ENCODE data around the gene PLA2G15.
A peak's percentile ranks its signal among the peaks of the same experiment; 100 is the strongest.

Gene PLA2G15

DNA sequence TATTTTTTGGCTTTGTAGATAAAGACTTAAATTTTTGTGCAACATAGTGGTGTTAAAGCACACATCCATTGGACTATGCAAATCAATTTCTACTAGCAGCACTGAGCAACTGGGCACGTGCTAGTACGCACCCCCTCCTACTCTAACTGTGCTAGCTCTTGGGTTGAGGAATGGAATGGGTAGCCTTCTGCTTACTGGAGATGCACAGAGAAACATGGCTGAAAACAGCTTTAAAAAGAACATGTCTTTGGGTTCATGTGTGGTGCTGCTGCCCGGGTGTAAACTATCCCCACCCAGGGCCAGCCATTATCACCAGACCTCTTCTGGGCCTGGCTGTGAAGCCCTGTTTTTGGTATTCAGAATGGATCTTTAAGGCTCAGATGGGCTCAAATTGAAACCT is 16.5 kb upstream of the PLA2G15 start:
- TF ChIP-seq, protein P1, sequence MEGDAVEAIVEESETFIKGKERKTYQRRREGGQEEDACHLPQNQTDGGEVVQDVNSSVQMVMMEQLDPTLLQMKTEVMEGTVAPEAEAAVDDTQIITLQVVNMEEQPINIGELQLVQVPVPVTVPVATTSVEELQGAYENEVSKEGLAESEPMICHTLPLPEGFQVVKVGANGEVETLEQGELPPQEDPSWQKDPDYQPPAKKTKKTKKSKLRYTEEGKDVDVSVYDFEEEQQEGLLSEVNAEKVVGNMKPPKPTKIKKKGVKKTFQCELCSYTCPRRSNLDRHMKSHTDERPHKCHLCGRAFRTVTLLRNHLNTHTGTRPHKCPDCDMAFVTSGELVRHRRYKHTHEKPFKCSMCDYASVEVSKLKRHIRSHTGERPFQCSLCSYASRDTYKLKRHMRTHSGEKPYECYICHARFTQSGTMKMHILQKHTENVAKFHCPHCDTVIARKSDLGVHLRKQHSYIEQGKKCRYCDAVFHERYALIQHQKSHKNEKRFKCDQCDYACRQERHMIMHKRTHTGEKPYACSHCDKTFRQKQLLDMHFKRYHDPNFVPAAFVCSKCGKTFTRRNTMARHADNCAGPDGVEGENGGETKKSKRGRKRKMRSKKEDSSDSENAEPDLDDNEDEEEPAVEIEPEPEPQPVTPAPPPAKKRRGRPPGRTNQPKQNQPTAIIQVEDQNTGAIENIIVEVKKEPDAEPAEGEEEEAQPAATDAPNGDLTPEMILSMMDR (IDR thresholded peaks at IDR 0.05), result no peak

DNA sequence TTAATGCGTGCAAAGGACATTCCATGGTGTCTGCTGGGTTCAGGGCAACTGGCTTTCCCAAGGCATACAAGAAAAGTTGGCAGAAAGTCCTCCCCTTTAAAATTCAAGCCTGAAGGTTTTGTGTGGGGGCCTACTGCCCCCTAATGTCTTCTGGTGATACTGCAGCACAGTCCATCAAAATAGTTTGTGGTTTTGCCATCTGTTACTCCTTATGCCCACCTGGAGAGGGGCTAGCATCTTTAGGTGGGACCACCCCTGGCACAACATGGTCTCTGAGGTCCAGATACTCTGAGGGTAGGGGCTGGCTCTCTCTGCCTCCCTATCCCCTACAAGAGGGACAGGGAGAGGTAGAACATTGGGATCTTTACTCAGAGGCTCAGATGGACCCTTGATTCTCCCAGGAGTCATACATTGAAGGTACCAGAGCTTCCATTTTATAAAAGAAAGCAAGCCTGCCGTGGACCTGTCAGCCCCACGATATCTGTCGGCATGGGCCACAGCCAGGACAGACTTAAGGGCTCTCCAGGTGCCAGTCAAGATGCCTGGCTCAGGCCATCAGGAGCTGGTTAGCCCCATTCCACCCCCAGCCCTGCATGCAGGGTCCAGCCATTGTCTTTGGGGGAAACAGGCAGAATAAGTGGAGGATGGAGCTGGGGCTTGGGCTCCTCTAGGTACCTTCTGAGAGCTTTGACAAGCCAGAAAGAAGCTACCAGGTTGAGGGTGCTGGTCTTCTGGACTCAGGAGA is 15.6 kb upstream of the PLA2G15 start:
- TF ChIP-seq, protein P1 (IDR thresholded peaks at IDR 0.05), result peak; percentile 84

DNA sequence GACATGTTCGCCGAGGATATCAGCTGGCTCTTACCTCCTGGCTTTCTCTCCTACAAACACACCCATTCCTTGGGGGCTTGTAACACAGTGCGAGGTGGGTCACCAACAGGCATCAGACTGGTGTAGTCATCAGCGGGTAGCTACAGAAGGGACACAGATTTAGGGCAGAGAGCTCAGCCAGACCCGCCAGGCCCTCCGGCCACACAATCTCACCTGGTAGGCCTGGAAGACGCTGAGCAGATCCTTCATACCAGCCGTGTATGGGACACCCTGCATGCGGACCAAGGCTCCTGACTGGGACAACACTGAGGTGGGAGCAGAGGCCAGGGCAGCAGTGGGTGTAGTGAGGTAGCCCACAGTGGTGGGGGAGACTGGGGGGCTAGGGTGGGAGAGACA is 15.0 kb upstream of the PLA2G15 start:
- TF ChIP-seq, protein P1 (IDR thresholded peaks at IDR 0.05), result no peak

DNA sequence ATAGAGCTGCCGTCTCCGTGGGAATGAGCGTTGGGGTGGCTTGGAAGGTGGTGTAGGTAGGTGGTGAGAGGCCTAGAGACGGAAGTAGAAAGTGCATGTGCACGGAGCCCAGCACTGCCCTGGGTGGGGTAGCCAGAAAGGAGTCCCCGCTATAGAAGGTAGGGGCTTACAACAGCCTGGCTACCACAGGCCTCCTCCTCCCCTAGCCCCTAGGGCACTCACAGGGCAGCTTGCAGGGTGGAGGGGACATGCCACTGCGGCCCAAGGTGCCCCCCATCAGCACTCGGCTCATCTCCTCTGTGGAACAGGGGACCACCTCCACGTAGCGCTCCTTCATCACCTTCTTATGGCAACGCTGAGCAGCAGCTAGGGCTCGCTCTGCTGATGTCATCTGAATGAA is 14.2 kb upstream of the PLA2G15 start:
- TF ChIP-seq, protein P1 (IDR thresholded peaks at IDR 0.05), result no peak

DNA sequence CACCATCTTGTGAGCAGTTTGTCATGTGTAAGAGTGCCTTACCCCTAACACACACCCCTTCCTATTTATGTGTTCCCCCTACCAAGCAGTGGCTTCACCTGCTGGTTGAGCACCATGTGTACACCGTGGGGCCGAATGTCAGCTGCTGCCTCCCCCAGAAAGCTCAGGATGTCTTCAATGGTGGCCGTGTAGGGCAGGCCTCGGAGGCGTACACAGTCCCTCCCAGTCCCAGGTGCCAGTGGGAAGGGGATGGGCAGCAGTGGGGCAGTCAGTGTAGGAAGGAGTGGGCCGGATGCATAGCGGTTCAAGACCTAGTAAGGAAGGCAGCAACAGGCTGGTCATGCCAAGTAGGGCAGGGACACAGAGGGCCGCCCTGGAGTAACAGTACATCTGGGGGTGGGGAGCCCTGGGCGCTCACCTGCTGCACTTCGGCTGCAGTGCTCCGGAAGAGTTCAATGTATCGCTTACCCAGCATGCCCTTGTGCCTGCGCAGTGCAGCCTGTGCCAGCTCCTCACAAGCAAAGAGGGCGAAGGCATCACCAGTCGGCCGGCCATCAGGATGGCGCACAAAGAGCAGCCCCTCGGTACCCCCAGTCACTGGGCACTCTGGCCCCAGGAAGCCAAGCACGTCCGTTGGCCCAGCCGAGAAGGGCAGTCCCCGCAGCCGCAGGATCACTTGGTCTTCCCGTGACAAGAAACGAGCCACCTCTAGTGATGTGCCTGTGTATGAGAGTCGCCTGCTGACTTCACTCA is 13.6 kb upstream of the PLA2G15 start:
- TF ChIP-seq, protein P1 (IDR thresholded peaks at IDR 0.05), result no peak

DNA sequence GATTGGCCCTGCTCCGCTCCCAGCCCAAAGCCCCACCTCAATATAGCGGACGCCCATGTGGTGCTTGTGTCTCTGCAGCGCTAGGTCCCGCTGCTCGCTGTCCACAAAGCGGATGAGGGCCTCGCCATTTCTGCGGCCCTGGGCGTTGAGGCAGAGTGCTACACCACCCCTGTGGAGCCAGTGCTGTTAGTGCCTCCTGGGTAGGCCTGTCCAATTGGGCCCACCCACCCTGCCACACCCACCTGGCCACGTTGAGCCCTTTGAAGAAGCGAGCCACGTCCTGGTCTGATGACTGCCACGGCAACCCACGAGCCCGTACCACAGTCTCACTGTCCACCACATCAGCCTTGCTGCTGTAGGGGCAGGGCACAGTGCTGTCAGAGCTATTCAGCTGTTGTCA is 12.8 kb upstream of the PLA2G15 start:
- TF ChIP-seq, protein P1 (IDR thresholded peaks at IDR 0.05), result no peak

DNA sequence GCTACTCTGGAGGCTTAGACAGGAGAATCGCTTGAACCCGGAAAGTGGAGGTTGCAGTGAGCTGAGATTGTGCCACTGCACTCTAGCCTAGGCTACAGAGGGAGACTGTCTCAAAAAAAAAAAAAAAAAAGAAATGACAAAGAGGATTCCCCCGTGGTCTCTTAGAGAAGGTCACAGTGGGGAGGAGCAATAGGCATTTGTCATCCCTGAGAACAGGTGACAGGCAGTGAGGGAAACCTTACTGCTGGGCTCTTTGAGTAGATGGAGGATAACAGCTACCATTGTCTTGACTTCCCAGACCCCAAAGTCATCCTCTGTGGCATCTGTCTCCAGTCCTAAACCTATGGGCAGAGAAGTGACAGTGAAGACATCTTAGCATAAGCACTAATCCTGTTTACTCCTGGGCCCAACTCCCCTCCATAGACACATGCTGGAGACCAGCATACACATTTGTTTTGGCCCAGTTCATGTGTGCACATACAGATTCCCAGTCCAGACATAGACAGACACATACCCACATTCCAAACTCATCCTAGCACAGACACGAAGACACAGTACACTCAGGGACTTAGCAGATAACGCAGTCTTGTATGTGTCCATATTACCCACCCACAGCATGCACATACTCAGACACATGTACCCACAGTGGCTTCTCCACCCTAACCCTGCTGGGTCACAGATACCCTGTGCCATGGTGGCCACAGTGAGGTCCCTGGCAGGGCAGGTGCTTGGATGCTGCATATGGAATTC is 11.9 kb upstream of the PLA2G15 start:
- TF ChIP-seq, protein P1 (IDR thresholded peaks at IDR 0.05), result no peak
